ENCODE results near the gene ATP23. TPM values are rescaled to one million over a fixed set of nuclear protein-coding genes. Genes with fewer than 3 reads are reported as not detected.

ATP23 gene
- total RNA-seq, 1 experiment from 2014 or later = 4.7 TPM

DNA sequence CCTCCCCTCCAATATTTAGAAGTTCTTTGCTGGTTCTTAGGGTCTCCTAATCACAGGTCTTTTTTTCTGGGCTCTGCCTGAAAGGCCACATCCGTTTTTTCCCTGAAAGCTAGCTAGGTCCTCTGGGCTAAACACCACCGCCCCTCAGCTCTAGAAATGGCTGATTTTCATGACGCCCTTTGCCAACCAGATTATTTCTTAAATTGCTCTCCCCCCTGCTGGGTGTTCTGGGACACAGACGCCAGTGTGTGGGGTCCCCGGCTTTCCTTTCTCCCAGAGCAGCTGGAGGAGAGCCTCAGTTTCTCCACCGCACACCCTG lies 45.3 kb upstream of the ATP23 start:
- H3K9me3 ChIP-seq (ENCODE audit: control insufficient read depth, low read depth, low read length) = no peaks in the 10 kb centered on the region
- DNase-seq = no peak
- Mint-ChIP-seq H3K36me3 (ENCODE audit: insufficient read depth in 1 of 3, low read depth in 3 of 3) (no peaks in the 10 kb centered on the region; a peak in 1 of 7 replicates), H3K9me3 (no peaks in the 10 kb centered on the region), H3K27me3 (ENCODE audit: low read depth) (peaks cover 32% of the 10 kb centered on the region), H3K27ac (peak overlapping the region in 1 of 3 experiments; percentile 71; a peak in 2 of 7 replicates), H3K4me3 (peak overlapping the region; percentile 57 to 73), H3K4me1 (peaks cover 41 to 55% of the 10 kb centered on the region in 2 experiments)
- H4K8ac ChIP-seq (replicated peaks; ENCODE audit: insufficient read length, low read depth, low read length) = no peak overlapping the region
- H3T11ph ChIP-seq (ENCODE audit: low read length) = no peak overlapping the region
- no peak overlapping the region for H3K4ac ChIP-seq (ENCODE audit: low read depth, low read length)
- peaks cover 15% of the 10 kb centered on the region; the same call in 1 of the 2 replicates for H3K4me1 ChIP-seq (ENCODE audit: insufficient read depth, low read length)
- H4K20me1 ChIP-seq (ENCODE audit: control insufficient read depth, insufficient read depth, insufficient read length) = no peaks in the 10 kb centered on the region
- peaks cover 12% of the 10 kb centered on the region for H3K23me2 ChIP-seq (ENCODE audit: insufficient read length, low read depth, low read length, poor library complexity, severe bottlenecking)
- H2BK12ac ChIP-seq (ENCODE audit: insufficient read length, low read depth, low read length) = no peak overlapping the region
- no peak overlapping the region for H2BK5ac ChIP-seq (ENCODE audit: insufficient read length, low read length)
- no peak overlapping the region for H4K91ac ChIP-seq (ENCODE audit: insufficient read length, low read depth, low read length)
- peaks cover 4% of the 10 kb centered on the region; the same call in 1 of the 2 replicates for H3K27me3 ChIP-seq (ENCODE audit: insufficient read depth, low read length)
- H3K27ac ChIP-seq (ENCODE audit: insufficient read length, low read depth, low read length) = no peak overlapping the region
- no peak for TF ChIP-seq CTCF (conservative IDR thresholded peaks at IDR 0.05)
- H3K9ac ChIP-seq (ENCODE audit: extremely low read depth, insufficient read length, low read length) = no peak overlapping the region
- H4K5ac ChIP-seq (ENCODE audit: insufficient read length, low read depth, low read length) = no peak overlapping the region
- no peak overlapping the region for H2AFZ ChIP-seq (ENCODE audit: low read length)
- H3K79me1 ChIP-seq (ENCODE audit: insufficient read depth, low read depth, low read length, poor library complexity, severe bottlenecking) = no peaks in the 10 kb centered on the region
- H3K23ac ChIP-seq (ENCODE audit: insufficient read length, low read depth, low read length) = no peak overlapping the region
- H3K56ac ChIP-seq (ENCODE audit: insufficient read length, low read depth, low read length) = no peak overlapping the region
- H2AK5ac ChIP-seq (ENCODE audit: insufficient read length, low read length) = no peak overlapping the region
- no peak overlapping the region for H2BK15ac ChIP-seq (ENCODE audit: low read depth, low read length)
- H3K18ac ChIP-seq (ENCODE audit: insufficient read length, low read depth, low read length) = peak overlapping the region; percentile 73
- peak overlapping the region; percentile 74 for H3K4me2 ChIP-seq (ENCODE audit: insufficient read depth, insufficient read length, low read length)
- no peak overlapping the region for H2BK120ac ChIP-seq (ENCODE audit: low read depth, low read length, poor library complexity, severe bottlenecking)
- WGBS (ENCODE audit: extremely low coverage, insufficient read length, low lambda C conversion rate) = no CpG with 5 or more reads among the region's 6 CpGs
- H3K14ac ChIP-seq (ENCODE audit: insufficient read depth, low read length) = peak overlapping the region; percentile 52
- H3K79me2 ChIP-seq (ENCODE audit: insufficient read depth, low read length) = no peaks in the 10 kb centered on the region
- no peak overlapping the region for H2BK20ac ChIP-seq (ENCODE audit: low read depth, low read length, poor library complexity, severe bottlenecking)
